Ishikawa (cell line): ENCODE results near the gene NSUN6.

Source experiments
- CEBPB ChIP-seq: IDR thresholded peaks from 2 replicates; pipeline ENCODE4 v1.6.1; 2012
- EGR1 ChIP-seq: IDR thresholded peaks from 2 replicates; pipeline ENCODE4 v1.6.1; 2012
- EP300 ChIP-seq: IDR thresholded peaks from 2 replicates; pipeline ENCODE4 v1.6.1; 2012; ENCODE audit warnings: borderline replicate concordance
- FOXM1 ChIP-seq: IDR thresholded peaks from 2 replicates; pipeline ENCODE4 v1.6.1; 2012; ENCODE audit warnings: low read depth, borderline replicate concordance
- MAX ChIP-seq: IDR thresholded peaks from 2 replicates; pipeline ENCODE4 v1.6.1; 2012
- RAD21 ChIP-seq: IDR thresholded peaks from 2 replicates; pipeline ENCODE4 v1.6.1; 2012; ENCODE audit warnings: low read depth
- REST ChIP-seq: IDR thresholded peaks from 2 replicates; pipeline ENCODE4 v1.6.1; 2012; ENCODE audit warnings: low read depth, mild to moderate bottlenecking
- TAF1 ChIP-seq: IDR thresholded peaks from 2 replicates; pipeline ENCODE4 v1.6.1; 2012; ENCODE audit warnings: low read depth, mild to moderate bottlenecking
- TCF12 ChIP-seq: IDR thresholded peaks from 2 replicates; pipeline ENCODE4 v1.6.1; 2012; ENCODE audit warnings: low read depth
- TEAD4 ChIP-seq: IDR thresholded peaks from 2 replicates; pipeline ENCODE4 v1.6.1; 2012
- USF1 ChIP-seq: IDR thresholded peaks from 2 replicates; pipeline ENCODE4 v1.6.1; 2012
- YY1 ChIP-seq: IDR thresholded peaks from 2 replicates; pipeline ENCODE4 v1.6.1; 2012; ENCODE audit warnings: low read depth

GRCh38 chr10:18684416-18684815, 33.0 kb upstream of the NSUN6 start:
- TF ChIP-seq FOXM1 (no peak), TAF1 (no peak), YY1 (no peak), MAX (no peak), EGR1 (no peak), RAD21 (no peak), CEBPB (no peak), TEAD4 (no peak), EP300 (no peak), REST (no peak), TCF12 (no peak), USF1 (no peak)
